PC-9 (cell line): ENCODE data around the gene SEMA6B.

Source experiments
- EZH2 ChIP-seq: fragments of 200-600 bp; sonication (generic); IDR thresholded peaks from 2 replicates; pipeline ENCODE4 v1.8.0; 2017; ENCODE audit warnings: antibody characterized with exemption, low read depth
- TF ChIP-seq, protein P1 (sequence below): fragments of 200-600 bp; sonication (generic); conservative IDR thresholded peaks from 2 replicates; pipeline ENCODE4 v1.6.1; 2017; ENCODE audit warnings: mixed run types, antibody characterized with exemption, mild to moderate bottlenecking, moderate library complexity

DNA sequence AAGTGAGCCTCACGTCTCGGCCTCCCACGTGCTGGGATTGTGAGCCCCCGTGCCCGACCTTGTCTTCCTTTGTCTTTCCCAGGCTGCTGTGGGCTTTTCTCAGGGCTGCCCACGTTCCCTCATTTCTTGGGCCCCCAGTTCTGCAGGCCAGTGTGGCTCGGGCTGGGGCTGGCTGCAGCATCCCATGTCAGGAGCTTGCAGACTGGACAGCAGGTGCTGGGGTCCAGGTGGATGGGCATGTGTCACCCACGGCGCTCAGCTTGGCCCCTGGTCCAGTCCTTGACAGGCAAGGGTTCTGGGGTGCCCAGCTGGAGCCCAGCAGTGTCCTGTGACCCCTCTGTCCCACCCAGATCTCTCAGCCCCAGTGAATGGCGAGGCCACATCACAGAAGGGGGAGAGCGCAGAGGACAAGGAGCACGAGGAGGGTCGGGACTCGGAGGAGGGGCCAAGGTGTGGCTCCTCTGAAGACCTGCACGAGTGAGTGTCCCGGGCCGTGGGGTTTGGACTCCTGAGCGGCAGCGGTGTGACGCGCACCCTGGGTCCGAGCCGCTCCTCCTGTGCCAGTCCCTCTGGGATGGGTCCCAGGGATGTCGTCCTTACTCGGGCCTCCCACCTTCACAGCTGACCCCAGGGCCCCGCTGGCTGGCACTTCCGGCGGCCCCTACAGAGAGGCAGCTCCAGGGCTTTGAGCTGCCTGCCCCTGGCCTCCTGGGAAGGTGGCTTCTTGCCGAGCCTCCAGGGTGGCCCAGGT, 58.5 kb downstream of the SEMA6B start:
- TF ChIP-seq, protein P1, sequence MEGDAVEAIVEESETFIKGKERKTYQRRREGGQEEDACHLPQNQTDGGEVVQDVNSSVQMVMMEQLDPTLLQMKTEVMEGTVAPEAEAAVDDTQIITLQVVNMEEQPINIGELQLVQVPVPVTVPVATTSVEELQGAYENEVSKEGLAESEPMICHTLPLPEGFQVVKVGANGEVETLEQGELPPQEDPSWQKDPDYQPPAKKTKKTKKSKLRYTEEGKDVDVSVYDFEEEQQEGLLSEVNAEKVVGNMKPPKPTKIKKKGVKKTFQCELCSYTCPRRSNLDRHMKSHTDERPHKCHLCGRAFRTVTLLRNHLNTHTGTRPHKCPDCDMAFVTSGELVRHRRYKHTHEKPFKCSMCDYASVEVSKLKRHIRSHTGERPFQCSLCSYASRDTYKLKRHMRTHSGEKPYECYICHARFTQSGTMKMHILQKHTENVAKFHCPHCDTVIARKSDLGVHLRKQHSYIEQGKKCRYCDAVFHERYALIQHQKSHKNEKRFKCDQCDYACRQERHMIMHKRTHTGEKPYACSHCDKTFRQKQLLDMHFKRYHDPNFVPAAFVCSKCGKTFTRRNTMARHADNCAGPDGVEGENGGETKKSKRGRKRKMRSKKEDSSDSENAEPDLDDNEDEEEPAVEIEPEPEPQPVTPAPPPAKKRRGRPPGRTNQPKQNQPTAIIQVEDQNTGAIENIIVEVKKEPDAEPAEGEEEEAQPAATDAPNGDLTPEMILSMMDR: no peak
- TF ChIP-seq EZH2: no peak
